Astrocyte (in vitro differentiated cells and primary cell): ENCODE results near the gene ARHGEF2.

Source experiments
- CTCF ChIP-seq: IDR thresholded peaks from 2 replicates; pipeline ENCODE4 v1.5.1; 2011; ENCODE audit warnings: low read depth, mild to moderate bottlenecking, inconsistent platforms, low read length, moderate library complexity; ENCODE audit not compliant: insufficient read depth
- EZH2 ChIP-seq: IDR thresholded peaks from 2 replicates; pipeline ENCODE4 v1.6.1; 2012; ENCODE audit warnings: mild to moderate bottlenecking, low read length, inconsistent platforms; ENCODE audit not compliant: insufficient read depth

- no peak for TF ChIP-seq CTCF
- TF ChIP-seq EZH2: no peak
Observed at GRCh38 chr1:155913969-155914757, 64.2 kb downstream of the ARHGEF2 start.
